Stimulated activated CD4-positive, alpha-beta T cell treated with anti-CD3 and anti-CD28 coated beads, Interleukin-12 subunit alpha, Interleukin-12 subunit beta, amount 100 ng/mL, for 24 hours (primary cell): ENCODE results near the gene IGFBP4.

Source experiments
- DNase-seq, 2 experiments: peaks; one replicate each; pipeline ENCODE4 v3.0.0-alpha.2; 2020; ENCODE audit warnings: low read depth in 2 of 2

The IGFBP4 gene

DNA sequence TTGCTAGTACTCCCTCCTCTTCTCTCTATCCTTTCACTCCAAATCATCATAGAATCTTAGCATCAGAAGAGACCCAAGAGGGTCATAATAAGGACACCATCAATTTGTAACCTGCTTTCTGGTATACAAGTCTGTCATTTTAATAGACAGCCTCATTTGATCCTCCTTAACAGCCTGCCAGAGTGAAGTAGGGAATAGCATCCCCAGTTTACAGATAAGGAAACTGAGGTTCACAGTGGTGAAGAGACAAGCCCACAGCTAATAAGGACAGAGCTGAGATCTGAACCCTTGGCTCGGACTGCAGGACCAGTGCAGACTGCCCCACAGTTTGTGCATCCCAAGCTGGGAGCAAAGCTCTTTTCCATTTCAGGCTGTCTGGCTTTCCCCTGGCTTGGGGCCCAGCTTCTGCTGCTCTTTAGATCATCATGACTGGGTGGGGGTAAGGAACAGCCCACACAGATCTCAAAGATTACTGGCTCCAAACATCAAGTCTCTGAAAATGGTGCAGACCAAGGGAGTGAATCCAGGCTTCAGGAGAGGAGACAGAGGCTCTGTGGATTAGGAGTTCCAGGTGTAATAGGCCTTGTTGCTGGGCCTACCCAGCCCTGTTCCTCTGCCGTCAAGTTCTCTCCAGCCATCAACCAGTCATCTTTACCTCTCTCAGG lies 10.3 kb upstream of the IGFBP4 start:
- DNase-seq = no peak

GRCh38 chr17:40433551-40434415 lies 9.5 kb upstream of the IGFBP4 start:
- no peak for DNase-seq

GRCh38 chr17:40436636-40437035 lies 6.6 kb upstream of the IGFBP4 start:
- DNase-seq = no peak

DNA sequence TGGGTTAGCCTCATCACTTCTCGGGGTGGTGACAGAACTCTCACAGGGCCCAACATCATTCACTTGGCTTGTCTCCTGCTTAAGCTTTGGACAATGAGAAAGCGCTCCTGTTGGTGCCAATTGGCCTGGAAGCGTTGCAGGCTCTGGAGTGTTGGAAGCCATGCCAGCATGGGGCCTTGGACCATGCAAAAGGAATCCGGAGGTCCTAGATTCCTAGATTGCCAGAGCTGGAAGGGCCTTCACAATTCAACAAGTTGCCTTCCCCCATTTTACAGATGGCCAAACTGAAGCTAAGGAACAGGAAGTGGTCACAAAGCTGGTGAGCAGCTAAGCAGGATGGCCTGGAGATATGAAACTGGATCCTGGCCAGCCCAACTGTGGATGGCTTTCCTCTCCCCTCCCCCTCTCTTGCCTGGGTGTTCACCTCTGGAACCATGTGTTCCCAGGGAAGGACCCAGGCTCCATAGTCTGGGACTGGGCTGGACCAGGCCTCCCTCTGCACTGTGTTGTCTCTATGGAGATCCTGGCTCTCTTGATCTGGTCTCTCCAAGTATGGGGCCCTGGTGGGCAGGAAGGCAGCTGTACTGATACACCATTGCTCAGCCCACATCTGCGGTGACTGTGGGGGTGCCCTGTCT lies 6.0 kb upstream of the IGFBP4 start:
- no peak for DNase-seq

- no peak for DNase-seq
Measured at GRCh38 chr17:40440166-40440565, 3.1 kb upstream of the IGFBP4 start.

GRCh38 chr17:40442392-40443195 lies 656 bp upstream of the IGFBP4 start:
- DNase-seq = no peak

- DNase-seq = no peak
Measured at GRCh38 chr17:40443988-40444899, 994 bp downstream of the IGFBP4 start.

GRCh38 chr17:40445751-40446468 lies 2.7 kb downstream of the IGFBP4 start:
- DNase-seq = no peak

- no peak for DNase-seq
Measured at GRCh38 chr17:40447148-40447644, 3.9 kb downstream of the IGFBP4 start.

- no peak for DNase-seq
Measured at GRCh38 chr17:40447806-40448205, 4.6 kb downstream of the IGFBP4 start.

GRCh38 chr17:40448213-40448638 lies 5.0 kb downstream of the IGFBP4 start:
- no peak for DNase-seq

- DNase-seq = no peak
Measured at GRCh38 chr17:40448639-40449261, 5.5 kb downstream of the IGFBP4 start.

DNA sequence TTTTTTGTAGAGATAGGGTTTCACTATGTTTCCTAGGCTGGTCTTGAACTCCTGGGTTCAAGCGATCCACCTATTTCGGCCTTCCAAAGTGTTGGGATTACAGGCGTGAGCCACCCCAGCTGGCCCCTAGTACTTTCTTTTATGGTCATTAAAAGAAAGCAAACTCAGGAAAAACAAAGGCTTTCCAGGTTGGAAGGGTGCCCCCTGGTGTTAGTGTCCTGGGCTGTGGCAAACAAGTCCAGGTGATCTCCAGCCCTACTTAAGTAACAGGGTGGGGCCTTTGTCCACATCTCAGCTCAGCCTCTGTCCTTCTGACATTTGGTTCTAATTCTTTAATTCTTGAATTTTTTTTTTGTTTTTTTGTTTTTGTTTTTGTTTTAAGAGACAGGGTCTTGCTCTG lies 6.9 kb downstream of the IGFBP4 start:
- peak in 1 of 2 experiments; percentile 28 for DNase-seq

- DNase-seq = no peak
Measured at GRCh38 chr17:40451420-40451819, 8.2 kb downstream of the IGFBP4 start.

DNA sequence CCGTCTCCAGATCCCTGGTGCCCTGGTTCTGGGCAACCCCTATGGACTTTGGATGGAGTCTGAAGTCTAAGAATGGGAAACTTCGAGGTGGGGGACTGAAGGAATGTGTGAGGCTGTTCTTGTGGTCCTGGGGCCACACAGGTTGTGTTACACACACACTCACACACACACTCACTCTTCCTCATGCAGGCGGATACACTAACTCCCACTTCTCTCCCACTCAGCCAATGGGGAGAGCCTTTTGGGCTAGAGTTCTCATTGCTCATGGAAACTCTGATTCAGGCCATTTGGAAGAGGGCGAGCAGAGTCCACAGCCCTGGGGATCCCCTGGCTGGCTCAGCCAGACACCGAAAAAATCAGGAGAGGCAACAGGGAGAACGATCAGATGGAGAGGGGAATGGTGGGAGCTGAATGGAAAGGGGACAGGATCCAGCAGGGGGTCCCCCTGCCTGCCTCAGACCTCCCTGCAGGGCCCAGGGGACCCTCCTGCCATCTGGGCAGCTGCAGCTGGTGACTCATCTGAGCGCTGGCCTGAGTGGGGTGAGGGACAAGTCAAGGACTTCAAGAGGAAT lies 9.1 kb downstream of the IGFBP4 start:
- DNase-seq = no peak

DNA sequence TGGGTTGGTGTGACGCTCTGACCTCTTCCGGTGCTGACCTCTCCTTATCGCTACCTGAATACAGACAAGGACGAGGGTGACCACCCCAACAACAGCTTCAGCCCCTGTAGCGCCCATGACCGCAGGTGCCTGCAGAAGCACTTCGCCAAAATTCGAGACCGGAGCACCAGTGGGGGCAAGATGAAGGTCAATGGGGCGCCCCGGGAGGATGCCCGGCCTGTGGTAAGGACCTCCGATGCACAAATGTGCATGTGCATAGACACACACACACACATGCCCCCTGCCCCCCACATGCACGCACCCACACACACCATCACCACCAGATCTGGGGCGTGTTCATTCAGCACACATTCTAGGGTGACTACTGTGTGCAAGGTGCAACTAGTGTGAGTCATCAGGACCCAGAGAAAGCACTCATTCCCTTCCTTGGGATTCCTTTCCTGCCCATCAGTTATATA lies 9.7 kb downstream of the IGFBP4 start:
- no peak for DNase-seq

GRCh38 chr17:40453881-40454612 lies 10.8 kb downstream of the IGFBP4 start:
- DNase-seq = no peak

DNA sequence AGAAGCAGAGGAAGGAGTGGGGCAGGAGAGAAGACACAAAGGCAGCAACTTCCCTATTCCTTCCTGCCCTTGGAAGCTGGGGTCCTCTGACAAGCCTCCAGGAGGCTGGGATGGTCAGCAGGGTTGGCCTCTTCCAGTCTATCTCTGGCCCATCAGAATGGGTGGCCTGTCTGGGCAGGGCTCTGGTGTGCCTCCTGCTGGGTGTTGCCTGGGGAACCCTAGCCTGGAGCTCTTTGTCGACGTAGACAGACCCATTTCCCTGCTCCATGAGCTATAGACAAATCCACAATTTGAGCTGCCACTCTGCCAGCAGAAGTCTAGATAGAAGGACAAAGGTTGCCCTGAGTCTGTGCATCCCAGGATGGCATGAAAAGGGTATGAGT lies 11.4 kb downstream of the IGFBP4 start:
- no peak for DNase-seq
